ENCODE data around the gene UGT1A5.

UGT1A5 gene

GRCh38 chr2:233712611-233713261, at the start of gene UGT1A5:
Gene UGT1A5, plus strand, starts transcription at chr2:233712907. Its CDS starts 85 bp downstream, at chr2:233712992.
- no peak within 1 kb of the TSS for H3K4me3 ChIP-seq (ENCODE audit: low read depth, low read length)
- DNase-seq (ENCODE audit: low read depth): no peak
- no peak for TF ChIP-seq CTCF (IDR thresholded peaks at IDR 0.05; ENCODE audit: control insufficient read depth, extremely low read depth, insufficient read depth)

- no peak for TF ChIP-seq CTCF (IDR thresholded peaks at IDR 0.05; ENCODE audit: control insufficient read depth, extremely low read depth, insufficient read depth)
- no peak overlapping the region for H3K4me3 ChIP-seq (ENCODE audit: low read depth, low read length)
- no peak for DNase-seq (ENCODE audit: low read depth)
Observed at GRCh38 chr2:233663911-233664310, 48.8 kb upstream of the UGT1A5 start.

GRCh38 chr2:233668605-233669260, 44.0 kb upstream of the UGT1A5 start:
- no peak for DNase-seq (ENCODE audit: low read depth)
- H3K4me3 ChIP-seq (ENCODE audit: low read depth, low read length): no peak overlapping the region
- no peak for TF ChIP-seq CTCF (IDR thresholded peaks at IDR 0.05; ENCODE audit: control insufficient read depth, extremely low read depth, insufficient read depth)

- TF ChIP-seq CTCF (IDR thresholded peaks at IDR 0.05; ENCODE audit: control insufficient read depth, extremely low read depth, insufficient read depth): no peak
- H3K4me3 ChIP-seq (ENCODE audit: low read depth, low read length): no peak within 1 kb of the TSS
- DNase-seq (ENCODE audit: low read depth): no peak
Observed at GRCh38 chr2:233671290-233672161, 41.2 kb upstream of the UGT1A5 start, which contains the start of gene UGT1A9. Gene UGT1A9, plus strand, starts transcription at chr2:233671898. Its CDS starts 37 bp downstream, at chr2:233671935.

GRCh38 chr2:233672886-233673285, 39.8 kb upstream of the UGT1A5 start:
- TF ChIP-seq CTCF (IDR thresholded peaks at IDR 0.05; ENCODE audit: control insufficient read depth, extremely low read depth, insufficient read depth): no peak

GRCh38 chr2:233673896-233674295, 38.8 kb upstream of the UGT1A5 start:
- H3K4me3 ChIP-seq (ENCODE audit: low read depth, low read length): no peak overlapping the region
- no peak for TF ChIP-seq CTCF (IDR thresholded peaks at IDR 0.05; ENCODE audit: control insufficient read depth, extremely low read depth, insufficient read depth)
- no peak for DNase-seq (ENCODE audit: low read depth)

More at GRCh38 chr2:233672886-233673285, 39.8 kb upstream of the UGT1A5 start:
- DNase-seq (ENCODE audit: low read depth): no peak
- no peak overlapping the region for H3K4me3 ChIP-seq (ENCODE audit: low read depth, low read length)

Data from LNCaP clone FGC (cell line).